HEK293T (cell line): ENCODE data around the gene TEN1.
"Not testable (repeated sequence)": the region's sequence is repeated elsewhere in the genome, so short reads cannot be mapped to it uniquely, and the experiment has no call there.

ENCODE experiments used
- CTCF ChIA-PET: fragments of 350-600 bp; formaldehyde crosslinking; extraction: SDS; loops from one replicate; lab custom pipeline; 2021; ENCODE audit warnings: antibody characterized with exemption, inconsistent platforms; lab: Yijun Ruan, JAX
- POLR2A ChIA-PET: fragments of 350-600 bp; formaldehyde crosslinking; extraction: SDS; loops from one replicate; lab custom pipeline; 2020; ENCODE audit warnings: antibody characterized with exemption, inconsistent platforms; lab: Yijun Ruan, JAX
- DNase-seq: peaks from one replicate; pipeline ENCODE4 v3.0.0; 2012; ENCODE audit warnings: mixed read lengths; ENCODE audit errors: extremely low spot score
- ARNT ChIP-seq: fragments of 450-650 bp; IDR thresholded peaks from 2 replicates; pipeline ENCODE4 v1.6.1; 2017; ENCODE audit warnings: mild to moderate bottlenecking
- BHLHE40 ChIP-seq: fragments of 450-650 bp; IDR thresholded peaks from 2 replicates; pipeline ENCODE4 v1.6.1; 2016; ENCODE audit warnings: mild to moderate bottlenecking, moderate library complexity, borderline replicate concordance
- CTBP1 ChIP-seq: fragments of 450-650 bp; IDR thresholded peaks from 2 replicates; pipeline ENCODE4 v1.6.1; 2016; ENCODE audit warnings: borderline replicate concordance
- ELF4 ChIP-seq: fragments of 450-650 bp; IDR thresholded peaks from 2 replicates; pipeline ENCODE4 v1.6.1; 2017; ENCODE audit warnings: antibody characterized with exemption
- FOXA1 ChIP-seq: fragments of 450-650 bp; IDR thresholded peaks from 2 replicates; pipeline ENCODE4 v1.6.1; 2016; ENCODE audit warnings: mild to moderate bottlenecking
- FOXK2 ChIP-seq: fragments of 450-650 bp; IDR thresholded peaks from 2 replicates; pipeline ENCODE4 v1.6.1; 2016; ENCODE audit warnings: mild to moderate bottlenecking
- FOXM1 ChIP-seq: fragments of 450-650 bp; IDR thresholded peaks from 2 replicates; pipeline ENCODE4 v1.6.1; 2017; ENCODE audit warnings: mild to moderate bottlenecking, borderline replicate concordance
- HDGF ChIP-seq: fragments of 450-650 bp; IDR thresholded peaks from 2 replicates; pipeline ENCODE4 v1.6.1; 2017; ENCODE audit warnings: antibody characterized with exemption, borderline replicate concordance
- L3MBTL2 ChIP-seq: fragments of 450-650 bp; conservative IDR thresholded peaks from 2 replicates; pipeline ENCODE4 v1.6.1; 2016; ENCODE audit warnings: mild to moderate bottlenecking
- LEF1 ChIP-seq: fragments of 450-650 bp; IDR thresholded peaks from 2 replicates; pipeline ENCODE4 v1.6.1; 2017; ENCODE audit warnings: mild to moderate bottlenecking, borderline replicate concordance
- NFRKB ChIP-seq: fragments of 450-650 bp; IDR thresholded peaks from 2 replicates; pipeline ENCODE4 v1.6.1; 2016; ENCODE audit warnings: mild to moderate bottlenecking, moderate library complexity
- PKNOX1 ChIP-seq: fragments of 450-650 bp; IDR thresholded peaks from 2 replicates; pipeline ENCODE4 v1.6.1; 2016
- SP1 ChIP-seq: fragments of 450-650 bp; IDR thresholded peaks from 2 replicates; pipeline ENCODE4 v1.6.1; 2017
- SUZ12 ChIP-seq: fragments of 450-650 bp; IDR thresholded peaks from 2 replicates; pipeline ENCODE4 v1.6.1; 2016; ENCODE audit warnings: mild to moderate bottlenecking
- TARDBP ChIP-seq: fragments of 450-650 bp; IDR thresholded peaks from 2 replicates; pipeline ENCODE4 v1.6.1; 2016
- ZNF384 ChIP-seq: fragments of 450-650 bp; IDR thresholded peaks from 2 replicates; pipeline ENCODE4 v1.6.1; 2016

Gene TEN1

GRCh38 chr17:75950421-75950820, 28.6 kb upstream of the TEN1 start:
- CTCF ChIA-PET, result no interaction called here
- TF ChIP-seq ARNT (no peak), PKNOX1 (no peak), SP1 (no peak), SUZ12 (no peak), LEF1 (no peak), FOXM1 (no peak)
- no peak for DNase-seq
- POLR2A ChIA-PET, result interaction anchor here (0.6 to 1.2 kb wide), 2 partner anchors 9 to 28 kb away, joined by 3 to 6 read pairs; partner anchors contain the start of genes ACOX1, FBF1 and TEN1

- CTCF ChIA-PET, result no interaction called here
- POLR2A ChIA-PET, result interaction anchor here (1.2 kb wide), 1 partner anchor 10 kb away, joined by 6 read pairs; the partner anchor contains the start of gene FBF1
- TF ChIP-seq ELF4 (no peak), BHLHE40 (no peak), ARNT (no peak), CTBP1 (no peak), L3MBTL2 (no peak), SUZ12 (no peak)
- DNase-seq, result no peak
These were observed 28.0 kb upstream of the TEN1 start for GRCh38 chr17:75950855-75951554.

GRCh38 chr17:75959051-75959838, 19.8 kb upstream of the TEN1 start:
- DNase-seq, result no peak
- ChIA-PET CTCF (no interaction called here), POLR2A (interaction anchor here (1.3 kb wide), 2 partner anchors 14 to 18 kb away, joined by 3 to 4 read pairs; partner anchors contain the start of gene FBF1)
- TF ChIP-seq SUZ12 (no peak), TARDBP (no peak), NFRKB (no peak), LEF1 (no peak), ARNT (no peak), SP1 (no peak), FOXK2 (no peak), PKNOX1 (no peak), FOXM1 (no peak), CTBP1 (no peak), ZNF384 (no peak), FOXA1 (no peak), HDGF (no peak), L3MBTL2 (no peak), BHLHE40 (no peak)

GRCh38 chr17:75959839-75960511, 19.1 kb upstream of the TEN1 start:
- ChIA-PET CTCF (no interaction called here), POLR2A (interaction anchor here (1.3 kb wide), 2 partner anchors 13 to 19 kb away, joined by 3 to 4 read pairs; partner anchors contain the start of gene FBF1)

GRCh38 chr17:75965468-75965867, 13.6 kb upstream of the TEN1 start:
- ChIA-PET CTCF (no interaction called here), POLR2A (no interaction called here)
- DNase-seq, result no peak
- TF ChIP-seq ZNF384 (no peak), HDGF (no peak), FOXM1 (no peak), L3MBTL2 (no peak), NFRKB (no peak), SP1 (no peak), FOXK2 (no peak)

More at GRCh38 chr17:75959839-75960511, 19.1 kb upstream of the TEN1 start:
- DNase-seq, result no peak
- TF ChIP-seq SUZ12 (no peak), L3MBTL2 (no peak), ARNT (no peak), CTBP1 (no peak), TARDBP (no peak), LEF1 (no peak), PKNOX1 (no peak), FOXM1 (no peak)

- POLR2A ChIA-PET, DNase-seq: not testable (repeated sequence)
- CTCF ChIA-PET, result interaction anchor here (0.6 kb wide), 1 partner anchor 156 kb away, joined by 6 read pairs; no protein-coding TSS in a partner anchor
These were observed 10.0 kb upstream of the TEN1 start for GRCh38 chr17:75969044-75969443.
